Activated effector memory CD4-positive, alpha-beta T cell treated with anti-CD3 and anti-CD28 coated beads, Interleukin-2, amount 50 U/mL, for 16 hours (primary cell): Measurements from ENCODE around the gene CHDH.

Experiments
- DNase-seq: peaks from one replicate; pipeline ENCODE4 v3.0.0-alpha.2; 2020

The CHDH gene, protein sequence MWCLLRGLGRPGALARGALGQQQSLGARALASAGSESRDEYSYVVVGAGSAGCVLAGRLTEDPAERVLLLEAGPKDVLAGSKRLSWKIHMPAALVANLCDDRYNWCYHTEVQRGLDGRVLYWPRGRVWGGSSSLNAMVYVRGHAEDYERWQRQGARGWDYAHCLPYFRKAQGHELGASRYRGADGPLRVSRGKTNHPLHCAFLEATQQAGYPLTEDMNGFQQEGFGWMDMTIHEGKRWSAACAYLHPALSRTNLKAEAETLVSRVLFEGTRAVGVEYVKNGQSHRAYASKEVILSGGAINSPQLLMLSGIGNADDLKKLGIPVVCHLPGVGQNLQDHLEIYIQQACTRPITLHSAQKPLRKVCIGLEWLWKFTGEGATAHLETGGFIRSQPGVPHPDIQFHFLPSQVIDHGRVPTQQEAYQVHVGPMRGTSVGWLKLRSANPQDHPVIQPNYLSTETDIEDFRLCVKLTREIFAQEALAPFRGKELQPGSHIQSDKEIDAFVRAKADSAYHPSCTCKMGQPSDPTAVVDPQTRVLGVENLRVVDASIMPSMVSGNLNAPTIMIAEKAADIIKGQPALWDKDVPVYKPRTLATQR

GRCh38 chr3:53846134-53846850 is at the start of gene CHDH, which contains the start of gene IL17RB:
Gene CHDH, minus strand, starts transcription at chr3:53846419. Its CDS starts 22,411 bp downstream, at chr3:53824008.
Gene IL17RB, plus strand, starts transcription at chr3:53846568. Its CDS starts 21 bp downstream, at chr3:53846589.
- no peak for DNase-seq

DNA sequence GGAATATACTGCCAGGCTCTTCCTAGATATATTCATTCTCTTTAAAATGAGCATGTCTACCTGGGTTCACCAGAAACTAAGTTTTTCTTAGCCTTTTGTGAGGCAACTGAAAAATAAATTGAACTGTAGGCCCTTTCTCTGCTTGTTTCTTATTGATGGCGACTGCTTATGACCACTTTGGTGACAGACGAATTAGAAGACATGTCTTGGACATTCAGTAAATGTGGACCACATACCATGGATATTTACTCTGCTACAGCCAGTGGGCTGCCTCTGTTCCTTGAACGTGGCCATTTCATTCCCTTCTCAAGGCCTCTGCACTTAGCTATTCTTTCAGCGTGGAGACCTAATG is 46.0 kb upstream of the CHDH start:
- DNase-seq = no peak

- DNase-seq = peak; percentile 99
Observed at GRCh38 chr3:53891497-53892285, 45.5 kb upstream of the CHDH start, which contains the start of gene SELENOK. Gene SELENOK, minus strand, starts transcription at chr3:53891859.

- peak; percentile 79 for DNase-seq
Observed at GRCh38 chr3:53890726-53891475, 44.7 kb upstream of the CHDH start.

DNA sequence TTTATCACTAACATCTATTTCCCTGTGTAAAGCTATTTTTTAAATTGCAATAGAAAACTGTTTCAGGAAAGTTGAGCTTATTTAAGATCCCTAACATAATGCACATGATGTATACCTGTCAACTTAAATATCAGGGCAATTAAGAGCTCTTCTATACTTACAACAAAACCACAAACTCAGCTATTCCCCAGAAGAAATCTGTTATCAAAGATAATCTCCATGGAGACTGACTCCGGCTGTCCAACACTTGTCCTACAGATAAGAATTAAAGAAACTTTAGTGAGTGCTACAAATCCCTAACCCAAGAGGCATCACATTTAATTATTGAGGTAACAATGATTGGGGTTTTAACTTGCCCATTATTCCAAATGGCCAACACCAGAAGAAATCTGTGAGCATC is 42.0 kb upstream of the CHDH start:
- no peak for DNase-seq

DNA sequence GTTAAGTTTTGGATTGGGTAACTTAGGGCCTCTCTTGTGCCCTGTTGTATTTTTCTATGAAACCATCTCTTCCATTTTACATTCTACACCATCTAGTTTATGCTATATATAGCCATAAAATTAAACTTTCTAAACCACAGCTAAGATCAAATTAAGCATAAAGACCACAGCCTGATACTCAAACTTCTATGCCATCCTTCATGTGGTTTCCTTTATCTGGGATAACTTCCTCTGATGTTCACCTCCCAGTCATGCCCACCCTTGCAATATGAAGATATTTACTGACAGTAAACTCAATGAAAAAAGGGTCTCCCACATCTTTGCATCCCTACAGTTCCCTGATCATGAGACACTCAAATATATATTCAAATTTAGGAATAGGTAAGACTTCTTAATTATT is 41.2 kb upstream of the CHDH start:
- no peak for DNase-seq

GRCh38 chr3:53885239-53885638 is 39.0 kb upstream of the CHDH start:
- DNase-seq = no peak

DNA sequence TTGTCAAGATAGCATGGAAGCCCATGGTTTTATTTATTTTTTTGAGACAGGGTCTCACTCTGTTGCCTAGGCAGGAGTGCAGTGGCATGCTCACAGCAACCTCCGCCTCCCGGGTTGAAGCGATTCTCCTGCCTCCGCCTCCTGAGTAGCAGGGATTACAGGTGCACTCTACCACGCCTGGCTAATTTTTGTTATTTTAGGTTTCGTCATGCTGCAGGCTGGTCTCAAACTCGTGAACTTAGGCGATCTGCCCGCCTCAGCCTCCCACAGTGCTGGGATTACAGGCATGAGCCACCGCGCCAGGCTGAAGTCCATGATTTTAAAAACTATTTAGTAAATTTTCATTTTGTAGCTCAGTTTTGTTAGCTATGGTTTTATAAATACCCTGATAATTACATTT is 38.4 kb upstream of the CHDH start:
- no peak for DNase-seq

DNA sequence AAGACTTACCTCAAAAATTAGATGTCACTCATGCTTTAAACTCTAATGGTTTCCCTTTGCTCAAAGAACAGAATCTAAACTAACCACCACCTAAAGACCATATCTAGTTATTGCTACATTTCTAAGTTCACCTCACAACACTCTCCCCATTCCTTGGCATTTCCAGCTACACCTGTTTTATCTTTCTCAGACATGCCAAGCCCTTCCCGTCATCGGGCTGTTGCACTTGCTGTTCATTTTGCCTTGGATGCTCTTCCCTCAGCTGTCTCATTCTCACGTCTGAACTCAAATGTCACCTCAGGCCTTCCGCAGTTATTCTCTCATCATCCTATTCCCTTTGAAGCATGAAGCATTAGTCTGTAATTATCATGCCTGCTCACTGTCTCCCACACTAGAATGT is 36.8 kb upstream of the CHDH start:
- no peak for DNase-seq

- DNase-seq = peak; percentile 95
Observed at GRCh38 chr3:53881691-53882593, 35.7 kb upstream of the CHDH start, which contains the start of gene ACTR8. Gene ACTR8, minus strand, starts transcription at chr3:53882152. Its CDS starts 51 bp downstream, at chr3:53882101.

DNA sequence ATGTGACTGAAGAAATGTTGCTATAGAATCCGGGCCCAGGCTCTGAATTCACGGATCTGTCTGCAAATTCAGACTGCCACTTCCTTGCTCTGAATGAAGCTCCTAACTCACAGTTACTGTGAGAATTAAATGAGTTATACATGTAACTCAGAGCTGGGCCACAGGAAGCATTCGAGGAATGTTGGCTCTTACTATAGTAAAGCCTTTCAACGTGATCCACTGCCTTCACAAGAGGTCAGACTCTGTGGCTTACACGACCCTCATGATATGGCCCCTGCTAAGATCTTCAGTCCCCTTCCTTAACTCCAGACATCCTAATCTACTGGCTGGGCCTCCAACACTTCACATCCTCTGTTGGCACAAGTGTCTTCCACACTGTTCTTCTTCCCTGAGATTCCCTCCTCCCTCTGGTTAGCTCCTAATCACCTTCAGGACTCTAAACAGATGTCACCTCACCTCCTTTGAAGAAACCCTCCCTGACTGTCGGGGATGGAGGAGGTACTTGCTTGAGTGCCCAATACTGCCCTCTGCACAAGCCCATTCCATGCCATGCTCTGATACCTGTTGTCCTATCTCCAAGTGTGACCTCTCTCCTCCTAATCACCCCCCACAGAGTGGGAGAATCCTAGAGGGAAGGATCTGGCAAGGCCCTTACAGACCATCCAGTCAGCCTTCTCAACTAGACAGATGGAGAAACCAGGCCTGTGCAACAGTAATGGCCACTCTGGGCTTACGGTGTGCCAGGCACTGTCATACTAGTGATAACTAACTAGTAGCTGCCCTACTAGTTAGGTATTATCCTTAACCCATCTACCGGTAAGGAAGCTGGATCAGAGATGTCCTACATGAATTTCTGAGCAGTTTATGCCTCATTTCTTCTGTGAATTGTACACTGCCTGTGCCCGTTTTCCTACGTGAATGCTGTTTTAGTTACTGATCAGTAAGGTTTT is 34.5 kb upstream of the CHDH start:
- DNase-seq = no peak

DNA sequence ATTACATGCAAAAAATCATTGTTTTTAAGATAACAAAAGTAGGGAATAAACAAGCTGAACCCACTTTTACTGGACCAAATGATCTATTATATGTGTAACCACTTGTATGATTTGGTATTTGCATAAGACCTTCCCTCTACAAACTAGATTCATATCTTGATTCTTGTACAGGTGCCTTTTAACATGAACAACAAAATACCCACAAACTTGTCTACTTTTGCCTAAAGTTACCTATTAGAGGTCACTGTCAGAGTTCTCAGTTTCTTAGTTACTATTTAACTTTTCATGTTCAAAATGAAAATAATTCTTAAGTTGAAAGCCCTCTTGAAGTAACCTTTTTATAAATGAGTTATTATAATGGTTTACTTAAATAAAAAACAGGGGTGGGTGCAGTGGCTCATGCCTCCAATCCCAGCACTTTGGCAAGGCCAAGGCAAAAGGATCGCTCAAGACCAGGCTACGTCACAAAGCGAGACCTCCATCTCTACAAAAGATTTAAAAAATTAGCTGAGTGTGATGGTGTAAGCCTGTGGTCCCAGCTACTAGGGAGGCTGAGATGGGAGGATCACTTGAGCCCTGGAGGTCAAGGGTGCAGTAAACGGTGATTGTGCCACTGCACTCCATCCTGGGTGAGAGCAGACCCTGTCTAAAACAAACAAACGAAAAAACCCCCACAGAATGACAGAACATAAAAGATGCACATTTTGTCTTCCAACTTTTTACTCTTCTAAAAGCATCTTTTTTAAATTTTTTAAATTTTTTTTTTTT is 19.7 kb upstream of the CHDH start:
- DNase-seq = no peak

- DNase-seq = no peak
Observed at GRCh38 chr3:53863145-53863544, 16.9 kb upstream of the CHDH start.

DNA sequence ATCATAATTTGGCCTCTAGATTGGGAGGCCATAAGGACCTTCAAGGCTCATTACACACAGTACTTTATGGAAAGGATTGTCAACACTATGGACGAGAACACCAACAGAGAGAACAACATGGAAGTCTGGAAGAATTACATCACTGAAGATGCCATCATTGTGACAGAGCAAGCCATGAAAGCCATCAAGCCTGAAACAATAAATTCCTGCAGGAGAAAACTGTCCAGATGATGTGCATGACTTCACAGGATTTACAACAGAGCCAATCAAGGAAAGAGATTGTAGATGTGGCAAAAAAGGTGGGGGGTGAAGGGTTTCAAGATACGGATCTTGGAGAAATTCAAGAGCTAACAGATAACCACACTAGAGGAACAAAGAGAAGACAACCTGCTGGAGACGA is 16.0 kb upstream of the CHDH start:
- no peak for DNase-seq

GRCh38 chr3:53860196-53860595 is 14.0 kb upstream of the CHDH start:
- no peak for DNase-seq

DNA sequence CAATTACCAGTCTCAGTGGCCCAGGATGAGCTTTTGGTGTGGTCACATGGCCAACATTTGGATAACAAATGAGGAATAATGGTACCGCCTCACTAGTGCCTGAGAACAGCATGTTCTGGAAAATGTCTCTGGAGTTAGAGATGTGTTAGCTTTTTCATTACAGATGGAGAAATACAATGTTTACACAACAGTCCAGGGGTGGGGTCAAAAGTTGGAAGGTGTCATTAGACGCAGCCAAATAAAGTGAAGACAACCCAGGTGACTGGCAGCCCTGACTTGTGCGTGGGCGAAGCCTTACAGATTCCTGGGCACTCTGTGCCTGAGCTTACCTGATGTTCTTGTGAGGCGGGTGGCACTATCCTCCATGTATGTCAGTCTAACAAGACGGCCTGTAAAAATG is 13.0 kb upstream of the CHDH start:
- no peak for DNase-seq

DNA sequence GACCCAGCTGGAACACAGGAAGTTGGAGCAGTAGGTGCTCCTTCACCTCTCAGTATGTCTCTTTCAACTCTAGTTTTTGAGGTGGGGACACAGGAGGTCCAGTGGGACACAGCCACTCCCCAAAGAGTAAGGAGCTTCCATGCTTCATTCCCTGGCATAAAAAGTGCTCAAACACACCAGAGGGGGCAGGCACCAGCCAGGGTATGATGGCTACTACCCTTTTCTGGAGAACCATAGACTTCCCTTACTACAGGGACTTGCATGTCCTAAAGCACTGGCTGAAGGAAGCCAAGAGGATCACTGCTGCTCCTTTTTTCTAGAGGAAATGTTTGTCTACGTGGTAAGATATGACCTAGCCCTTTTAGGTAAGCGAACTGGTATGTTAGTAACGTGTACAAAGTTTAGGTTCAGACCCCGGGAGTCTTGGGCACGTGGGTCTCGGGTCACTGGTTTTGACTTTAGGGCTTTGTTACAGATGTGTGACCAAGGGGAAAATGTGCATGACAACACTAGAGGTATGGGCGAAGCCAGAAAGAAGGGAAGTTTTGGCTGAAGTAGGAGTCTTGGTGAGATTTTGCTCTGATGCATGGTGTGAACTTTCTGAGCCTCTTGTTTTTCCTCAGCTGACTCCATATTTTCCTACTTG is 12.0 kb upstream of the CHDH start:
- no peak for DNase-seq

DNA sequence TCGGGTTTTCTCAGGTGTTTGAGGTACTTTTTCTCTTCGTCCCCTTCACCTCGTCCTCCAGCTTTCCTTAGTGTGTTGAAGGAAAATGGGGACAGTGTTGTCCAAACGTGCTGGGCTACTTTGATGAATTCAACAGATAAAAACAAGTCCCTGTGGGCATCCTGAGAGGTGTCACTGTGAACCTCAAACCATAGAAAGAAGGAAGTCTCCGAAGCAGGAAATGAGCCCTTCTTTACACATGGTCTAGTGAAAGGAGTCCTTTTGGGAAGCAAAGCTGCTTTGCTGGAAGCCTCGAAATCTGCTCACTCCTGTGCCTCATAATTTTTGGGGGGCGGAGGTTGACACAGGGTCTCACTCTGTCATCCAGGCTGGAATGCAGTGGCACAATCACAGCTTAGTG is 10.7 kb upstream of the CHDH start:
- no peak for DNase-seq

GRCh38 chr3:53850895-53851294 is 4.7 kb upstream of the CHDH start:
- DNase-seq = no peak
